Chondrocyte (in vitro differentiated cells): ENCODE data around the gene SV2C. TPM values are rescaled to one million over a fixed set of nuclear protein-coding genes. Genes with fewer than 3 reads are reported as not detected.

Experiments
- DNase-seq: peaks from one replicate; pipeline ENCODE4 v3.0.0; 2021; ENCODE audit warnings: mixed read lengths, low spot score
- H3K27ac Mint-ChIP-seq: one replicate; pipeline ENCODE4 v1.8.0; 2021; ENCODE audit warnings: mild to moderate bottlenecking, moderate library complexity, mixed read lengths; ENCODE audit not compliant: unreplicated experiment
- H3K27me3 Mint-ChIP-seq: 2 replicates; pipeline ENCODE4 v1.8.0; 2021; ENCODE audit warnings: low read depth, mixed read lengths
- H3K36me3 Mint-ChIP-seq: 2 replicates; pipeline ENCODE4 v1.8.0; 2021; ENCODE audit warnings: low read depth, mixed read lengths
- H3K4me1 Mint-ChIP-seq: 2 replicates; pipeline ENCODE4 v1.8.0; 2021; ENCODE audit warnings: low read depth, mild to moderate bottlenecking, mixed read lengths
- H3K4me3 Mint-ChIP-seq: one replicate; pipeline ENCODE4 v1.8.0; 2021; ENCODE audit warnings: mild to moderate bottlenecking, moderate library complexity, mixed read lengths; ENCODE audit not compliant: unreplicated experiment
- H3K9me3 Mint-ChIP-seq: 2 replicates; pipeline ENCODE4 v1.8.0; 2021; ENCODE audit warnings: low read depth, mixed read lengths
- total RNA-seq: library from RNA; stranded (reverse); gene quantifications from 3 replicates; pipeline ENCODE4 v1.2.1, GENCODE V29; 2021
- TF ChIP-seq, protein P1 (sequence below): fragments of 200-600 bp; sonication (generic); IDR thresholded peaks from 2 replicates; pipeline ENCODE4 v1.5.0; 2021; ENCODE audit warnings: antibody characterized with exemption, mild to moderate bottlenecking, moderate library complexity

The SV2C gene
- total RNA-seq, 1 donor from 2014 or later: 0.02 TPM

DNA sequence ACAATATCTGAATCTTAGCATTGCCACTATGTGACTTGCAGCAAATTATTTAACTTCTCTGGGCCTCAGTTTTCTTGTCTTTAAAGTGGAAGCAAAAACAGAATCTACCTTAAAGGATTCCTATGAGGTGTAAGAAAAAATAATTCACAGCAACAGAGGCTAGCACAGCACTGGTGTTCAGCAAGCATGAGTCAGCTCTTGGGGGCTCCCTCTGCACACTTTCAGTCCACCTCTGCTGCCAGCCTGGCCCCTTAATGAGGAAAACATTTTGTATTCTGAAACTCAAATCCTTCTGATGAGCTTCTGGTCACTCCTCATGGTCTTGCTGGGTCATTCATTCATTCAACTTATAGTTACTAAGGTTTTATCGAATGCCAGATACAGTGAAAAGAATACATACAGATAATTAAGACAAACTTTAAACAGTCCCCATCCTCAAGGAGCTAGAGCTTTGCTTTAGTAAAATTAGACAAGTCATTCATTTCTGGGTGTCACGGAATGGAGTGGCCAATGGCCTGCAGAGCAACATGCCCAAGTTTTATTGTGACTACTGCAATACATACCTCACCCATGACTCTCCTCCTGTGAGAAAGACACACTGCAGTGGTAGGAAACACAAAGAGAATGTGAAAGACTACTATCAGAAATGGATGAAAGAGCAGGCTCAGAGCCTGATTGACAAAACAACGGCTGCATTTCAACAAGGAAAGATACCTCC, 293.1 kb downstream of the SV2C start:
- TF ChIP-seq, protein P1, sequence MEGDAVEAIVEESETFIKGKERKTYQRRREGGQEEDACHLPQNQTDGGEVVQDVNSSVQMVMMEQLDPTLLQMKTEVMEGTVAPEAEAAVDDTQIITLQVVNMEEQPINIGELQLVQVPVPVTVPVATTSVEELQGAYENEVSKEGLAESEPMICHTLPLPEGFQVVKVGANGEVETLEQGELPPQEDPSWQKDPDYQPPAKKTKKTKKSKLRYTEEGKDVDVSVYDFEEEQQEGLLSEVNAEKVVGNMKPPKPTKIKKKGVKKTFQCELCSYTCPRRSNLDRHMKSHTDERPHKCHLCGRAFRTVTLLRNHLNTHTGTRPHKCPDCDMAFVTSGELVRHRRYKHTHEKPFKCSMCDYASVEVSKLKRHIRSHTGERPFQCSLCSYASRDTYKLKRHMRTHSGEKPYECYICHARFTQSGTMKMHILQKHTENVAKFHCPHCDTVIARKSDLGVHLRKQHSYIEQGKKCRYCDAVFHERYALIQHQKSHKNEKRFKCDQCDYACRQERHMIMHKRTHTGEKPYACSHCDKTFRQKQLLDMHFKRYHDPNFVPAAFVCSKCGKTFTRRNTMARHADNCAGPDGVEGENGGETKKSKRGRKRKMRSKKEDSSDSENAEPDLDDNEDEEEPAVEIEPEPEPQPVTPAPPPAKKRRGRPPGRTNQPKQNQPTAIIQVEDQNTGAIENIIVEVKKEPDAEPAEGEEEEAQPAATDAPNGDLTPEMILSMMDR: no peak
- Mint-ChIP-seq H3K4me1 (peaks cover 17% of the 10 kb centered on the region), H3K36me3 (no peaks in the 10 kb centered on the region), H3K27me3 (no peaks in the 10 kb centered on the region), H3K9me3 (no peaks in the 10 kb centered on the region), H3K27ac (no peak overlapping the region), H3K4me3 (no peak overlapping the region)
- no peak for DNase-seq

DNA sequence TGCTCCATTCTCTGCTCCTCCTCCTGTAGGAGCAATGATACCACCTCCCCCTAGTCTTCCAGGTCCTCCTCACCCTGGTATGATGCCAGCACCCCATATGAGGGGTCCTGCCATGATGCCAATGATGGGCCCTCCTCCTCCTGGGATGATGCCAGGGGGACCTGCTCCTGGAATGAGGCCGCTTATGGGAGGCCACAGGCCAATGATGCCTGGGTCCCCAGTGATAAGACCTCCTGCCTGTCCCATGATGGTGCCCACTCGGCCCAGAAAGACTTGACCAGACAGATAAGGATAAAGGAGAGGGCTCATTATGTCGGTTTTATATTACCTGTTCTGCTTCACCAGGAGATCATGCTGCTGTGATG, 293.7 kb downstream of the SV2C start:
- H3K27ac Mint-ChIP-seq: no peak overlapping the region
- no peaks in the 10 kb centered on the region for H3K27me3 Mint-ChIP-seq
- no peaks in the 10 kb centered on the region for H3K9me3 Mint-ChIP-seq
- TF ChIP-seq, protein P1: no peak
- no peak for DNase-seq
- no peaks in the 10 kb centered on the region for H3K36me3 Mint-ChIP-seq
- no peak overlapping the region for H3K4me3 Mint-ChIP-seq
- H3K4me1 Mint-ChIP-seq: peaks cover 16% of the 10 kb centered on the region

DNA sequence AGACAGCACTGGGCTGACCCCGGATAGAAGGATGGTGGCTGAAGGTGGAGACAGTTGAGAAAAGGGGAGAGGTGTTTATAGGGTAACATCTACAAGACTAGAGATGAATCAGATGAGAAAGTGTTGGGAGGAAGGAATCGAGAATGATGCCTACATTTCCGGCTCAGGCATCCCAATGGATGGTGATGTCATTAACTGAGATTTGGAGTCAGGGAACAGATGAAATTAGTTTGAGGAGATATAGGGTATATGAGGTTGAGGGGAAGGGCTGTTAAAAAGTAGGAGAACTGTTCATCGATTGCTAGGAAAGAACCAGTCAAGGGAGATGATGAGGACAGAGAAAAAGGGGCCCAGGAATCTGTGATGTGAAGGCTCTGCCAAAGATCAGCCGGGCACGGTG, 295.2 kb downstream of the SV2C start:
- H3K4me3 Mint-ChIP-seq: no peak overlapping the region
- peaks cover 6% of the 10 kb centered on the region for H3K4me1 Mint-ChIP-seq
- H3K9me3 Mint-ChIP-seq: no peaks in the 10 kb centered on the region
- H3K27me3 Mint-ChIP-seq: no peaks in the 10 kb centered on the region
- H3K36me3 Mint-ChIP-seq: no peaks in the 10 kb centered on the region
- H3K27ac Mint-ChIP-seq: no peak overlapping the region
- no peak for DNase-seq
- TF ChIP-seq, protein P1: no peak

DNA sequence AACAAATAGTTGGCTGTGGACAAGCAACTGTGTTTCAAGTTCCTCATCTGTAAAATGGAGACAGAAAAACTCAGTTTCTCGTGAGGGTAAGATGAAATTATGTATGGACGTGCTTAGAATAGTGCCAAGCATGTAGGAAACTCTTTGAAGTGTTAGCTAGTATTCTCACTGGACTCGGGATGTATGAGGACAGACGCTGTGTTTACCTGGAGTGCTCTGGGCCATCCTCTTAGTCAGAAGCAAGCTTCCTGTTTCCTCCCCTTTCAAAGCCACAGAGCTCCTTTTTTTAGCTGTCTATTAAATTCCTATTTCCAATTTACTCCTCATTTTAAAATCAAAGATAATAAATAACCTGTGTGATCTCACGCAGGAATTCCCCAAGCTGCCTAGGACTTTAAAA, 296.1 kb downstream of the SV2C start:
- no peak for DNase-seq
- no peaks in the 10 kb centered on the region for H3K9me3 Mint-ChIP-seq
- no peak overlapping the region for H3K27ac Mint-ChIP-seq
- H3K27me3 Mint-ChIP-seq: no peaks in the 10 kb centered on the region
- H3K4me1 Mint-ChIP-seq: peaks cover 6% of the 10 kb centered on the region
- H3K4me3 Mint-ChIP-seq: no peak overlapping the region
- no peaks in the 10 kb centered on the region for H3K36me3 Mint-ChIP-seq
- TF ChIP-seq, protein P1: no peak

DNA sequence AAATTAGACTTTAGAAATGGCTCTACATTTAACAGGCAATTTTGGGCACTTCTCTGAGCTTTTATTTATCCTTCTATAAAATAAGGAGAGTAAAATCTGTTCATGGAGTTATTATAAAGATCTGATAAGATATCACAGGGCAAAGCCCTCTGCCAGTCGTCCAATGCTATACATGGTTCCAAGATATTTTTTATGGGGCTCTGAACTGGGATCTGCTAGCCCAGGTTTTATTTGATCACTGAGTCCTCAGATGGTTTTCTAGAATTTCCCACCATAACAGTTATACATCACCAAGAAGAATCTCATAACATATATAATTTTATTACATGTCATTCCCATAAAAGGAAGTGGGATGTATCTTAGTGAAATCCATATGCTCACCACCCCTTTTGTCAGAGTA, 296.7 kb downstream of the SV2C start:
- no peaks in the 10 kb centered on the region for H3K9me3 Mint-ChIP-seq
- no peaks in the 10 kb centered on the region for H3K36me3 Mint-ChIP-seq
- no peak overlapping the region for H3K4me3 Mint-ChIP-seq
- TF ChIP-seq, protein P1: no peak
- no peak for DNase-seq
- H3K4me1 Mint-ChIP-seq: peaks cover 6% of the 10 kb centered on the region
- no peaks in the 10 kb centered on the region for H3K27me3 Mint-ChIP-seq
- H3K27ac Mint-ChIP-seq: no peak overlapping the region
